GM12878 (cell line): ENCODE measurements around the gene CNTRL. TPM values are rescaled to one million over a fixed set of nuclear protein-coding genes. Genes with fewer than 3 reads are reported as not detected.
A peak's percentile ranks its signal among the peaks of the same experiment; 100 is the strongest.

Experiments
- ATAC-seq: fragments of 200-7000 bp; cut with Tn5 transposase; 3 replicates; pipeline ENCODE4 v1.9.1; 2020; ENCODE audit warnings: mild to moderate bottlenecking, moderate library complexity
- BruUV-seq: library from RNA; stranded (reverse); fragments of 400-500 nt; replicated peaks from 2 replicates; lab custom pipeline; 2021; lab: Mats Ljungman, UMichigan
- CTCF ChIA-PET: fragments of 300-600 bp; sonication (Branson Sonifier 250); formaldehyde crosslinking; extraction: SDS; loops from one replicate; lab custom pipeline; 2021; ENCODE audit warnings: inconsistent platforms; lab: Yijun Ruan, JAX
- POLR2A ChIA-PET: fragments of 350-600 bp; formaldehyde crosslinking; extraction: SDS; loops from one replicate; lab custom pipeline; 2021; ENCODE audit warnings: inconsistent platforms; lab: Charles Lee
- RAD21 ChIA-PET: fragments of 300-600 bp; sonication (Branson Sonifier 250); formaldehyde crosslinking; loops from one replicate; lab custom pipeline; 2023; ENCODE audit warnings: antibody characterized with exemption; ENCODE audit not compliant: unreplicated experiment; lab: Charles Lee
- SMC1A ChIA-PET: fragments of 300-600 bp; sonication (Branson Sonifier 250); formaldehyde crosslinking; loops from one replicate; lab custom pipeline; 2023; ENCODE audit not compliant: unreplicated experiment, uncharacterized antibody; lab: Charles Lee
- DNase-seq: peaks from one replicate; pipeline ENCODE4 v3.0.0-alpha.2; 2011; ENCODE audit warnings: low read depth, low spot score
- FAIRE-seq: peaks from 3 replicates; lab custom pipeline; 2011; peaks lifted over from hg19 to GRCh38; lab: Jason Lieb, UNC
- H2AFZ ChIP-seq: 2 replicates; pipeline ENCODE4 v1.6.0; 2011; ENCODE audit warnings: low read depth, low read length, control low read depth; ENCODE audit not compliant: control insufficient read depth
- H3K27ac ChIP-seq: 2 replicates; pipeline ENCODE4 v1.5.1; 2011; ENCODE audit warnings: control low read depth; ENCODE audit not compliant: control insufficient read depth, insufficient read depth
- H3K27me3 ChIP-seq, 2 experiments: replicated peaks in 1 of 2; 2 replicates each; pipeline versions ENCODE4 v1.6.0 to v1.6.1; 2011; ENCODE audit warnings: low read length in 1 of 2; ENCODE audit not compliant: control insufficient read depth in 2 of 2, insufficient read depth in 2 of 2
- H3K36me3 ChIP-seq, 2 experiments: 2 replicates each; pipeline ENCODE4 v1.5.1; 2011; ENCODE audit warnings: low read length in 1 of 2; ENCODE audit not compliant: control insufficient read depth in 2 of 2, insufficient read depth in 2 of 2
- H3K4me1 ChIP-seq: 2 replicates; pipeline ENCODE4 v1.6.1; 2011; ENCODE audit warnings: mild to moderate bottlenecking, low read length, moderate library complexity, mixed read lengths; ENCODE audit not compliant: control insufficient read depth, insufficient read depth
- H3K4me2 ChIP-seq: 2 replicates; pipeline ENCODE4 v1.6.0; 2011; ENCODE audit warnings: control low read depth; ENCODE audit not compliant: control insufficient read depth, insufficient read depth
- H3K4me3 ChIP-seq: fragments of 200-600 bp; sonication (generic); 2 replicates; pipeline ENCODE4 v1.5.1; 2016
- H3K79me2 ChIP-seq: 2 replicates; pipeline ENCODE4 v1.6.0; 2011; ENCODE audit warnings: low read length; ENCODE audit not compliant: control insufficient read depth, insufficient read depth
- H3K9ac ChIP-seq: 2 replicates; pipeline ENCODE4 v1.8.0; 2011; ENCODE audit warnings: low read length, control low read depth, mixed read lengths; ENCODE audit not compliant: control insufficient read depth, insufficient read depth
- H3K9me3 ChIP-seq: replicated peaks from 3 replicates; pipeline ENCODE4 v1.5.1; 2011; ENCODE audit warnings: mild to moderate bottlenecking, low read length; ENCODE audit not compliant: control insufficient read depth, insufficient read depth
- H4K20me1 ChIP-seq: 2 replicates; pipeline ENCODE4 v1.6.0; 2011; ENCODE audit not compliant: control insufficient read depth, insufficient read depth
- IKZF2 ChIP-seq, 2 experiments: fragments of 450-650 bp; IDR thresholded peaks; 2 replicates each; pipeline ENCODE4 v1.6.1; 2017; ENCODE audit warnings: mild to moderate bottlenecking in 2 of 2, moderate library complexity in 2 of 2
- MTA2 ChIP-seq: fragments of 450-650 bp; IDR thresholded peaks from 2 replicates; pipeline ENCODE4 v1.6.1; 2016; ENCODE audit warnings: low read depth, mild to moderate bottlenecking, moderate library complexity
- WGBS: methylation state at CpG from one replicate; pipeline ENCODE4 v1.1.6; 2016; ENCODE audit warnings: low lambda C conversion rate; ENCODE audit not compliant: insufficient replicate concordance, insufficient coverage; ENCODE audit errors: missing lambda C conversion rate; 5-methylcytosine and 5-hydroxymethylcytosine counted together
- in situ Hi-C: fragments of 300-500 bp; cut with MboI; formaldehyde crosslinking; loops from 9 replicates; pipeline ENCODE4 v1.14.3; 2018; ENCODE audit warnings: mixed read lengths
- intact Hi-C: fragments of 100-400 bp; cut with micrococcal nuclease; formaldehyde crosslinking; loops from one replicate; pipeline ENCODE4 v1.14.2; 2022; ENCODE audit not compliant: unreplicated experiment
- polyA plus RNA-seq, 11 experiments: library from polyadenylated mRNA; depleted of rRNA in 4 of 11; unstranded in 6 of 11; stranded (reverse) in 5 of 11; fragments of >200 nt; fragmentation: Nextera tagmentation in 4 of 11; fragmentation: Illumina TruSeq in 1 of 11; extraction: Ambion mirVana in 4 of 11; extraction: Trizol in 1 of 11; gene quantifications; 1 replicate in 1 of 11; 2 replicates in 10 of 11; pipeline versions ENCODE4 v1.2.1 to v1.2.3, GENCODE V29; 2011 to 2016; ENCODE audit warnings: inconsistent platforms in 2 of 11, missing spikeins in 2 of 11, low read depth in 1 of 11
- total RNA-seq, 4 experiments: library from RNA; depleted of rRNA in 3 of 4; stranded (reverse); fragments of >200 nt in 3 of 4; fragmentation: Illumina TruSeq in 1 of 4; extraction: Trizol in 1 of 4; gene quantifications; 2 replicates each; pipeline versions ENCODE4 v1.2.1 to v1.2.3, GENCODE V29; 2013 to 2021
- TF ChIP-seq, protein P1 (sequence below): IDR thresholded peaks from 2 replicates; pipeline ENCODE4 v1.6.1; 2012; ENCODE audit warnings: improper control_type of control experiment, low read depth, low read length; ENCODE audit not compliant: insufficient replicate concordance
- TF ChIP-seq, protein P2 (sequence below): fragments of 450-650 bp; IDR thresholded peaks from 2 replicates; pipeline ENCODE4 v1.6.1; 2017; ENCODE audit warnings: low read depth, mild to moderate bottlenecking, moderate library complexity
- TF ChIP-seq, protein P3 (sequence below): fragments of 450-650 bp; IDR thresholded peaks from 2 replicates; pipeline ENCODE4 v1.6.1; 2017; ENCODE audit warnings: mild to moderate bottlenecking, moderate library complexity

CNTRL gene
- total and polyA plus RNA-seq, 10 of the 15 experiments (the other 5 are each of a cell fraction or from before 2014, with no cell fraction given), result 20.0 to 65.4 (median 38.8) TPM

DNA sequence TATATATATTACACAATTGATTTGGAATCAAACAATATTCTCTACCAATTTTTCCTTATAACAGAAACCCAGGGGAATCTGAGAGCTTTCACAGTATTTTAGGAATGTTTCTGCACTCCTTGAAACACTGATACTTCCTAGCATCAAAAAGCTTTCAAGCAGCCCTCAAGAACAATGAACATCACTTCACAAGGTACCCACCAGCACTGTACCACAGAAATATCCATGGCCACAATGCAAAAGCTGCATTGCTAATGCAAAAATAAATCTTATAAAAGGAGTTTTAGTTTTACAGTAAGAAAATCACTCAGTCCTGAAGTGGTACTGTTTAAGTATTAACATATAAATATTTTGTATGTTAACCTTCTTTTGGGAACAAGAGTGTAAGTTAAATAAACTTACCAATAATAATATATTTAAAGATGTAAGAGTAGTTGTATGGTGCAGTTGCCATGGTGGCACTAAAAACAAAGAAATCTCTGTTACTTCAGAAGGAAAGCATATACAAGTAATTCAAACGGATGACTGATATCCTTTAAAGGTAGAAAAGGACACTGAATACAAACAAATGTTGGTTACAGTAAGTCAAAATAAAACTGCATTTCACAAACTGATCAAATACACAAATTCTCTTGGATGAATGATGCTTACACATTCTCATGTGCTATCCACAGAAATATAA, 118.3 kb downstream of the CNTRL start (continued):
- TF ChIP-seq, protein P1, sequence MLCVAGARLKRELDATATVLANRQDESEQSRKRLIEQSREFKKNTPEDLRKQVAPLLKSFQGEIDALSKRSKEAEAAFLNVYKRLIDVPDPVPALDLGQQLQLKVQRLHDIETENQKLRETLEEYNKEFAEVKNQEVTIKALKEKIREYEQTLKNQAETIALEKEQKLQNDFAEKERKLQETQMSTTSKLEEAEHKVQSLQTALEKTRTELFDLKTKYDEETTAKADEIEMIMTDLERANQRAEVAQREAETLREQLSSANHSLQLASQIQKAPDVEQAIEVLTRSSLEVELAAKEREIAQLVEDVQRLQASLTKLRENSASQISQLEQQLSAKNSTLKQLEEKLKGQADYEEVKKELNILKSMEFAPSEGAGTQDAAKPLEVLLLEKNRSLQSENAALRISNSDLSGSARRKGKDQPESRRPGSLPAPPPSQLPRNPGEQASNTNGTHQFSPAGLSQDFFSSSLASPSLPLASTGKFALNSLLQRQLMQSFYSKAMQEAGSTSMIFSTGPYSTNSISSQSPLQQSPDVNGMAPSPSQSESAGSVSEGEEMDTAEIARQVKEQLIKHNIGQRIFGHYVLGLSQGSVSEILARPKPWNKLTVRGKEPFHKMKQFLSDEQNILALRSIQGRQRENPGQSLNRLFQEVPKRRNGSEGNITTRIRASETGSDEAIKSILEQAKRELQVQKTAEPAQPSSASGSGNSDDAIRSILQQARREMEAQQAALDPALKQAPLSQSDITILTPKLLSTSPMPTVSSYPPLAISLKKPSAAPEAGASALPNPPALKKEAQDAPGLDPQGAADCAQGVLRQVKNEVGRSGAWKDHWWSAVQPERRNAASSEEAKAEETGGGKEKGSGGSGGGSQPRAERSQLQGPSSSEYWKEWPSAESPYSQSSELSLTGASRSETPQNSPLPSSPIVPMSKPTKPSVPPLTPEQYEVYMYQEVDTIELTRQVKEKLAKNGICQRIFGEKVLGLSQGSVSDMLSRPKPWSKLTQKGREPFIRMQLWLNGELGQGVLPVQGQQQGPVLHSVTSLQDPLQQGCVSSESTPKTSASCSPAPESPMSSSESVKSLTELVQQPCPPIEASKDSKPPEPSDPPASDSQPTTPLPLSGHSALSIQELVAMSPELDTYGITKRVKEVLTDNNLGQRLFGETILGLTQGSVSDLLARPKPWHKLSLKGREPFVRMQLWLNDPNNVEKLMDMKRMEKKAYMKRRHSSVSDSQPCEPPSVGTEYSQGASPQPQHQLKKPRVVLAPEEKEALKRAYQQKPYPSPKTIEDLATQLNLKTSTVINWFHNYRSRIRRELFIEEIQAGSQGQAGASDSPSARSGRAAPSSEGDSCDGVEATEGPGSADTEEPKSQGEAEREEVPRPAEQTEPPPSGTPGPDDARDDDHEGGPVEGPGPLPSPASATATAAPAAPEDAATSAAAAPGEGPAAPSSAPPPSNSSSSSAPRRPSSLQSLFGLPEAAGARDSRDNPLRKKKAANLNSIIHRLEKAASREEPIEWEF, result no peak
- TF ChIP-seq, all 136 proteins: peak for 0

DNA sequence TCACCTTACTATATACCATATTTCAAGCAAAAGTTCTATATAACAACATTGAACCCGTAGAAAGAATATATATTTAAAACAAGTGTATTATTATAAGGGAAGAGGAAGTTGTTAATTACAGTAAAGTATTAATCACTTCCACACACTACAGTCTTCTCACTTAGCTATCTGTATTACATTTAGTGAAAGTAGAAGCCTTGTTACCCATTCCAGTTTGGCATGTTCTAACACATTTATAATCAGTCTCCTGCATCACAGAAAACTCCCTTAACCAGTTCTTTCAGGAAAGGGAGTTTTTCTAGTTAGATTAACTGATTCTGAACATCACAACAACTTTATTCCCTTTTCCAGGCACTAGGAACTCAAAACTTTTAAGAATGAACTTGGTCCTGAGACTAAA, 120.0 kb downstream of the CNTRL start:
- Histone ChIP-seq H4K20me1 (no peaks in the 10 kb centered on the region; the same call in 1 of the 2 replicates), H2AFZ (no peak overlapping the region), H3K36me3 (no peaks in the 10 kb centered on the region), H3K4me3 (no peak overlapping the region), H3K27ac (peak overlapping the region; percentile 58; the same call in 1 of the 2 replicates), H3K9me3 (no peaks in the 10 kb centered on the region), H3K4me2 (peak overlapping the region; percentile 84), H3K27me3 (no peaks in the 10 kb centered on the region), H3K79me2 (peaks cover 100% of the 10 kb centered on the region), H3K9ac (peak overlapping the region; percentile 26; the same call in 1 of the 2 replicates), H3K4me1 (peaks cover 8% of the 10 kb centered on the region)
- ATAC-seq, result peak; percentile 51
- BruUV-seq, result no TSS peak
- in situ Hi-C loops (no loop called here), intact Hi-C loops (loop anchor here (5.0 kb wide), 2 partner anchors 72 to 267 kb away; partner anchors contain the start of gene TRAF1)
- SMC1A ChIA-PET, result interaction anchor here (1.3 to 1.8 kb wide), 3 partner anchors 9 to 39 kb away, joined by 3 to 9 read pairs (median 3); no protein-coding TSS in a partner anchor
- RAD21 ChIA-PET, result interaction anchor here (0.6 to 2.3 kb wide), 4 partner anchors 9 to 97 kb away, joined by 3 to 6 read pairs (median 3); no protein-coding TSS in a partner anchor
- no peak for FAIRE-seq
- POLR2A ChIA-PET, result interaction anchor here (1.0 kb wide), 1 partner anchor 40 kb away, joined by 3 read pairs; no protein-coding TSS in a partner anchor
- TF ChIP-seq IKZF2 (IDR thresholded peaks at IDR 0.05) (peak; percentile 20 to 46; a peak in 2 of 4 replicates), MTA2 (peak; percentile 77; the same call in 1 of the 2 replicates)
- TF ChIP-seq, protein P2, sequence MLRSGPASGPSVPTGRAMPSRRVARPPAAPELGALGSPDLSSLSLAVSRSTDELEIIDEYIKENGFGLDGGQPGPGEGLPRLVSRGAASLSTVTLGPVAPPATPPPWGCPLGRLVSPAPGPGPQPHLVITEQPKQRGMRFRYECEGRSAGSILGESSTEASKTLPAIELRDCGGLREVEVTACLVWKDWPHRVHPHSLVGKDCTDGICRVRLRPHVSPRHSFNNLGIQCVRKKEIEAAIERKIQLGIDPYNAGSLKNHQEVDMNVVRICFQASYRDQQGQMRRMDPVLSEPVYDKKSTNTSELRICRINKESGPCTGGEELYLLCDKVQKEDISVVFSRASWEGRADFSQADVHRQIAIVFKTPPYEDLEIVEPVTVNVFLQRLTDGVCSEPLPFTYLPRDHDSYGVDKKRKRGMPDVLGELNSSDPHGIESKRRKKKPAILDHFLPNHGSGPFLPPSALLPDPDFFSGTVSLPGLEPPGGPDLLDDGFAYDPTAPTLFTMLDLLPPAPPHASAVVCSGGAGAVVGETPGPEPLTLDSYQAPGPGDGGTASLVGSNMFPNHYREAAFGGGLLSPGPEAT, result peak; percentile 46; the same call in 1 of the 2 replicates
- TF ChIP-seq, protein P3, sequence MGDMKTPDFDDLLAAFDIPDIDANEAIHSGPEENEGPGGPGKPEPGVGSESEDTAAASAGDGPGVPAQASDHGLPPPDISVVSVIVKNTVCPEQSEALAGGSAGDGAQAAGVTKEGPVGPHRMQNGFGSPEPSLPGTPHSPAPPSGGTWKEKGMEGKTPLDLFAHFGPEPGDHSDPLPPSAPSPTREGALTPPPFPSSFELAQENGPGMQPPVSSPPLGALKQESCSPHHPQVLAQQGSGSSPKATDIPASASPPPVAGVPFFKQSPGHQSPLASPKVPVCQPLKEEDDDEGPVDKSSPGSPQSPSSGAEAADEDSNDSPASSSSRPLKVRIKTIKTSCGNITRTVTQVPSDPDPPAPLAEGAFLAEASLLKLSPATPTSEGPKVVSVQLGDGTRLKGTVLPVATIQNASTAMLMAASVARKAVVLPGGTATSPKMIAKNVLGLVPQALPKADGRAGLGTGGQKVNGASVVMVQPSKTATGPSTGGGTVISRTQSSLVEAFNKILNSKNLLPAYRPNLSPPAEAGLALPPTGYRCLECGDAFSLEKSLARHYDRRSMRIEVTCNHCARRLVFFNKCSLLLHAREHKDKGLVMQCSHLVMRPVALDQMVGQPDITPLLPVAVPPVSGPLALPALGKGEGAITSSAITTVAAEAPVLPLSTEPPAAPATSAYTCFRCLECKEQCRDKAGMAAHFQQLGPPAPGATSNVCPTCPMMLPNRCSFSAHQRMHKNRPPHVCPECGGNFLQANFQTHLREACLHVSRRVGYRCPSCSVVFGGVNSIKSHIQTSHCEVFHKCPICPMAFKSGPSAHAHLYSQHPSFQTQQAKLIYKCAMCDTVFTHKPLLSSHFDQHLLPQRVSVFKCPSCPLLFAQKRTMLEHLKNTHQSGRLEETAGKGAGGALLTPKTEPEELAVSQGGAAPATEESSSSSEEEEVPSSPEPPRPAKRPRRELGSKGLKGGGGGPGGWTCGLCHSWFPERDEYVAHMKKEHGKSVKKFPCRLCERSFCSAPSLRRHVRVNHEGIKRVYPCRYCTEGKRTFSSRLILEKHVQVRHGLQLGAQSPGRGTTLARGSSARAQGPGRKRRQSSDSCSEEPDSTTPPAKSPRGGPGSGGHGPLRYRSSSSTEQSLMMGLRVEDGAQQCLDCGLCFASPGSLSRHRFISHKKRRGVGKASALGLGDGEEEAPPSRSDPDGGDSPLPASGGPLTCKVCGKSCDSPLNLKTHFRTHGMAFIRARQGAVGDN, result no peak
- 0% methylated on average over 1 of the region's 1 CpG for WGBS
- no peak for DNase-seq
- CTCF ChIA-PET, result interaction anchor here (1.0 to 2.0 kb wide), 5 partner anchors 9 to 56 kb away, joined by 3 to 9 read pairs (median 3); no protein-coding TSS in a partner anchor
